ENCODE measurements around the gene RPL41.
"Not testable (repeated sequence)": the region's sequence is repeated elsewhere in the genome, so short reads cannot be mapped to it uniquely, and the experiment has no call there.

Gene RPL41

DNA sequence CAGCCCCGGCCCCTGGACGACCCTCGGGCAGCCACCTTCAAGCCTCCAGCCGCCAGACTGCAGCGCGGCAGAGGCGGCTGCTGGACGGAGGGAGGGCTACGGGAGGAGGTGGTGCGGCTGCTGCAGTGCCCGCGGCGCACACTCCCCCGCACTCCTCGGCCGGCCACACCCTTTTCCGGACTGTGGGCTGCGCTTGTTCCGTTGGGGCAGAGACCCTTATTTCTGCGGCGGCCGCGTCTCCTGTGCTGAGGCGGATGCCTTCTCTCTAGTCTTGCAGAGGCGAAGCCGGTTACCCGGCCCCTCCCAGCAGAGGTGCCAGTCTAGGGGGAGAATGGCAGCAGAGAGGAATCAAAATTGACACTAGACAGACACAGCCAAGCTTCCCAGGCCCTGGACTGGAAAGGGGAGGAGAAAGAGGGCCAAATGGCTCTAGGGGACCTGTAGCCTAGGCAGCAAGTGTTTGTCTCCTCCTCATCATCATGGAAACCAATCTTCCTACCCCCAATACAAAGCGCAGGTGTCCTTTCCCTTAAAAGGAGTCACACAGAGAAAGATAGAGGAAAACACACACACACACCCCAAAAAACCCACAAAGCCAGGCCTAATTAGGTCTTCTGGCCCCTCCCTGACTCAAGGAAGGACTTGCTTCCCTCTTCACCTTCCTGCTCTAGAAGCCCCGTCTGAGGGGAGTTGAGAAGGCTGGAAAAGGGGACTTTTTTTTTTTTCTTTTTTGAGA is 12.9 kb downstream of the RPL41 start:
- DNase-seq: peak in 1 of 2 experiments; percentile 31

DNA sequence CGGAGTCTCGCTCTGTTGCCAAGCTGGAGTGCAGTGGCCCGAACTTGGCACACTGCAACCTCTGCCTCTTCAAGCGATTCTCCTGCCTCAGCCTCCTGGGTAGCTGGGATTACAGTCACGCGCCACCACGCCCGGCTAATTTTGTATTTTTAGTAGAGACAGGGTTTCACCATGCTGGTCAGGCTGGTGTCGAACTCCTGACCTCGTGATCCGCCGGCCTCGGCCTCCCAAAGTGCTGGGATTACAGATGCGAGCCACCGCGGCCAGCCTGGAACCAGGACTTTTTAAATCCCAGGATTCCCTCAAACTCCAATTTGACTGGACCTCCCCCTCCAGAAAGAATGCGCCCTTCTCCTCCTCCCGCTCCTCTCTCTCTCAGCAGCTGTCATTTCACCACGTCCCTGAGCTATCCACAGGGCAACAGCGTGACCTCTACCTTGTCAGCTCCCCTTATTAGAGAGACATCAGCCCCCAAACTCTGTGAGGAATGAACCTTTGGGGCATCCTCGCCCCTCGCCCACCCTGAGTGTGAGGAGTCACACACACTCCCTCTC is 13.6 kb downstream of the RPL41 start:
- no peak for DNase-seq

- DNase-seq: no peak
Observed at GRCh38 chr12:56130876-56131275, 14.4 kb downstream of the RPL41 start.

GRCh38 chr12:56134897-56135296 is 18.5 kb downstream of the RPL41 start:
- no peak for DNase-seq

GRCh38 chr12:56137853-56138571 is 21.6 kb downstream of the RPL41 start:
- no peak for DNase-seq

DNA sequence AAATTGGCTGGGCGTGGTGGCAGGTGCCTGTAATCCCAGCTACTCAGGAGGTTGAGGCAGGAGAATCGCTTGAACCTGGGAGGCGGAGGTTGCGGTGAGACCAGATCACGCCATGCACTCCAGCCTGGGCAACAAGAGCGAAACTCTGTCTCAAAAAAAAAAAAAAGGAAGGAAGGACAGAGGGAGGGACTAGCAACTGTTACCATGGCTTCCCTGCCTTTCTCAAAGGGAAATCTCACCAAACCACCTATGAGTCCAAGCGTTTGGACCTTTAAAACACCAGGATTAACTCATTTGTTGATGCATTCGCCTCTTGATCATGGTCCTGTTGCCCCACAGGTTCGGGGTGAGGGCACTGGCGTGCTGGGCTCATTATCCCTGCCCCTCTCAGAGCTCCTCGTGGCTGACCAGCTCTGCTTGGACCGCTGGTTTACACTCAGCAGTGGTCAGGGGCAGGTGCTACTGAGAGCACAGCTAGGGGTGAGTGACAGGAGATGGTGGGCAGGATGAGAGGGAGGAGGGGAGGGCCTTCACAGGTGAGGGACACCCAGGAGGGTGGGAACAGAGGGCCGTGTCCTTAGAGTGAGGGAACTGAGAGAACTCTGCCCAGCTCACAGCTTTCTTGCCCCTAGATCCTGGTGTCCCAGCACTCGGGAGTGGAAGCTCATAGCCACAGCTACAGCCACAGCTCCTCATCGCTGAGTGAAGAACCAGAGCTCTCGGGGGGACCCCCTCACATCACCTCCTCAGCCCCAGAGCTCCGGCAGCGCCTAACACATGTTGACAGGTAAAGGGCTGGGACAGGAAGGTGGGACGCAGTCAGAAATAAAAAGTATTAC is 25.7 kb downstream of the RPL41 start:
- DNase-seq: no peak

DNA sequence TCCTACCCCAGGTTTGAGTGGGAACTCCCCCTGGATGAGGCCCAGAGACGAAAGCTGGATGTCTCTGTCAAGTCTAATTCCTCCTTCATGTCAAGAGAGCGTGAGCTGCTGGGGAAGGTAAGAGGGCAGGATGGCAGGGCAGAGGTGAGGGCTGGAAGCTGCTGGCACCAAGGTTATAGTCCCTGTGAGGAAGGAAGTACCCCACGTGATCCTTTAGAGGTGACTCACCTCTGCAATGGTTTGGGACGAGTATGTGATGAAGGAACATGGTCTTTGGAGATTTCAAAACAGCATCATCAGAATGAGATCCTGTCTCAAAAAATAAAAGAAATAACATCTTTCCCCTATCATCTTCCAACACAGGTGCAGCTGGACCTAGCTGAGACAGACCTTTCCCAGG is 26.8 kb downstream of the RPL41 start:
- DNase-seq: no peak

- DNase-seq: no peak
Observed at GRCh38 chr12:56143870-56144269, 27.4 kb downstream of the RPL41 start.

GRCh38 chr12:56145217-56145616 is 28.8 kb downstream of the RPL41 start:
- no peak for DNase-seq

- DNase-seq: no peak
Observed at GRCh38 chr12:56146492-56147460, 30.3 kb downstream of the RPL41 start.

DNA sequence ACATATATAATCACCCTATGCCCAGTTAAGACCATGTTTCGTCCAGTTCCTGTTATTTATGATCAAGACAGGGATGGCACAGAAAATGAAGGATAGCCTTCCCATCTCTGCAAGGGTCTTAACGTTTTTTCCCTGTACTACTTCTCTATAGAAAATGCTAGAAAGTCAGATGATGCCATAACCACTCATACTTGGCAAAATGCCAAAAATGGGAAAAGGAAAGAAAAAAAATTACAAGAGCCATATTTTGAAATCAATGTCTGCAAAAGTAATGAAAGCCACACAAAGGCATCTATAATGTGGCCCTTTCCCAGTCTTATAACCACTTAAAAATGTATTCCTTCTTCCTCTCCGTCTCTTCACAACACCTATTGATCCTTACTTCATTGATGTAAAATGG is 34.1 kb downstream of the RPL41 start:
- no peak for DNase-seq

DNA sequence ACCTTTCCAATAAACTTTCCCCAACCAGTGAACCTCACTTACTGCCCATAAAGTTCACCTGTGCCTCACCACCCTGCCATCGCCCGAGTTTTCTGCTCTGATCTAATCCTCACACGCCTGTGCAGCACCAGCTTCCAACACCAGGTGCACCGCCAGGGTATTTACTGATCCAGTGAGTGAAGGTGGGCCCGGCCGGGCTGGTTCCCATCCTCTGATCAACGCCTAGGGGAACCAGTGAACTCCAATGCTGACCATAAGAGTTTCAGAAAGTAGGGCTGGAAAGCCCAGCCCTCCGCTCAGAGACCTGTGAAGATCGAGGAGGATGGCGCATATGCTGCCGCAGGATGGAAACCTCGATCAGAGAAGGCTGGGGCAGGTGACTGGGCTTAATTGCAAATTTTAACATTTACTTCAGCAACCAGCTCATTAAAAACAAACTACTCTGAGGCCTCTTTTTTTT is 35.3 kb downstream of the RPL41 start:
- peak; percentile 17 to 54 for DNase-seq

GRCh38 chr12:56152132-56152755 is 35.8 kb downstream of the RPL41 start, which contains the start of gene MYL6B:
Gene MYL6B (plus strand): TSS chr12:56152587. CDS start chr12:56153919, 1,332 bp downstream.
- DNase-seq: peak; percentile 83 to 85

DNA sequence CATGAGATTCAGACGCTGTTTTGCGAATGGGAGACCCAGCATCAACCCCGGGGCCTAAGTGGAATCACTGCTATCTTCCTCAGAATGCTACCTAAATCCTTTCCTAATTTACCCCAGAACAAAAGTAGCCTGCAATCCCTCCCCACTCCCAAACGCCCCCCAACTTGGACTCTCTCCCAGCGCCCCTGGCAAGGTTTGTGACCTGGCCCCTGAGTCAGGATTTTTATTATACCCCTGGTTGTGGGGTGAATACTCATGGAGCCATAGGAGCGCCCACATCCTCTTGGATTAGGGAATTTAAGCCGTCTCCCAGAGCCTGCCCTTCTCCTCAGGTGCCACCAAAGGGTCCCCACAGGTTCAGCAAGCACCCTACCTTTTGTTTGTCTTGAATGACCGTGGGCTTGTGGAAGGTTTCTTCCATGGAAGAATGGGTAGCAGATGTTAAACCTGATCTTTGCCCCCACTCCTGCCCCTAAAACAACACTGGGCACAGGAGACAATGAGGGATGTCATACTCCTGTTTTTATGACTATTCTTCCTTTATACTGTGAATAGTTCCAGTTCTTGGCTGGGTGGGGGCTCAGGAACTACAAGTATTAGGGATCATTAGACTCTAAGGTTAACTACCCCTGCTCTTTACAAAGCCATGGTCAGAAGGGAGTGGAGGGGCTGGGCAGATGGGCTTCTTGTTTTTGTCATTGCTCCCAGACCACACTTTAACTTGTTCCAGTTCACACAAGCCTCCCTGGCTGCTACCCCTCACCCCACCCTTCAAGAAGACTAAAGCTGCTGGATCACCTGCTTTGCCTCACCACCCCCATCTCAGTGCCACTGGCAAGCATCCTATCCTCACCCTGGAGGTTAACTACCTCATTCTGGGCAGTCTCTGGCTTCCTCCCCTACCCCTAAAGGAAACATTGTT is 36.6 kb downstream of the RPL41 start:
- DNase-seq: peak in 1 of 2 experiments; percentile 25

DNA sequence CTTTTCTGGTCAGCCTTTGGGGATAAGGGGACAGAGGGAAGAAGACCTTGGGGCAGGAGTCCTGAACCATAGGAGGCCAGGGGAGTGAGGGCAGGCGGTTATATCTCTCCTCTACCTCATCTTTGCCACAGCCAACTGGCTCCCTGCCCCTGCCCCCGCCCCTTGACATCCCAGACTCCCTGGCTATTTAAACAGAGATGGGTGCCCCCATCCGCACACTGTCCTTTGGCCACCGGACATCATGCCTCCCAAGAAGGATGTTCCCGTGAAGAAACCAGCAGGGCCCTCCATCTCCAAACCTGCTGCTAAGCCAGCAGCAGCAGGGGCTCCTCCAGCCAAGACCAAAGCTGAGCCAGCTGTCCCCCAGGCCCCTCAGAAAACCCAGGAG is 37.2 kb downstream of the RPL41 start:
- peak; percentile 16 to 59 for DNase-seq

- DNase-seq: peak; percentile 94 to 97
Observed at GRCh38 chr12:56154246-56154771, 37.9 kb downstream of the RPL41 start.

- no peak for DNase-seq
Observed at GRCh38 chr12:56154818-56155217, 38.4 kb downstream of the RPL41 start.

DNA sequence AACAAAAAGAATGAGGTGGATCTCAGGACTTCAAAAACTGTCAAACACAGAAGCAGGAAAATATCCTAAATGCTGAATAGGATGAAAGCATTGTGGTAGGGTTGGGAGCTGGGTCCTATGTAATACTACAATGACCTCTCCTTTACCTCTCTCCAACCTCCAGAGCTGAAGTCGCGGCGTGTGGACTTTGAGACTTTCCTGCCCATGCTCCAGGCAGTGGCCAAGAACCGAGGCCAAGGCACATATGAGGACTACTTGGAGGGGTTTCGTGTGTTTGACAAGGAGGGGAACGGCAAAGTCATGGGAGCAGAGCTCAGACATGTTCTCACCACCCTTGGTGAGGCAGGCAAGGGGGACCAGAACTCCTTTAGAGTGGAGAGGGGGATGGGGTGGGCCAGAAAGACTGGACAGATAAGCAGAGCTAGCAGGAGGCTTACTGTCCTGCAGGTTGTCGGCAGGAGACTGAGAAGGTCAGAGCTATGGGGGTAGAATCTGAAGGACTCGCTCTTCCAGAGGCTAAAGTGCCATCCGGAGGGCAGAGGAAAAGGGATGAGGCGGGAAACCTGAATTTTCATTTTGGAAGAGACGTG is 38.9 kb downstream of the RPL41 start:
- DNase-seq: no peak

- DNase-seq: not testable (repeated sequence)
Observed at GRCh38 chr12:56156464-56157200, 40.2 kb downstream of the RPL41 start.

Data from NCI-H524 (cell line).